Renal pelvis (tissue), 4 donors: ENCODE results near the gene NUBP2. TPM values are rescaled to one million over a fixed set of nuclear protein-coding genes. Genes with fewer than 3 reads are reported as not detected.

Experiments
- DNase-seq: peaks from one replicate; pipeline ENCODE4 v3.0.0-alpha.2; 2013
- polyA plus RNA-seq, 3 donors: library from polyadenylated mRNA; unstranded; fragments of 120-200 nt; gene quantifications; one replicate each; pipeline ENCODE4 v1.2.1, GENCODE V29; 2013; ENCODE audit not compliant: insufficient read length in 3 of 3

The NUBP2 gene
- polyA plus RNA-seq, 3 donors = 48.7 to 61.4 (median 60.8) TPM

DNA sequence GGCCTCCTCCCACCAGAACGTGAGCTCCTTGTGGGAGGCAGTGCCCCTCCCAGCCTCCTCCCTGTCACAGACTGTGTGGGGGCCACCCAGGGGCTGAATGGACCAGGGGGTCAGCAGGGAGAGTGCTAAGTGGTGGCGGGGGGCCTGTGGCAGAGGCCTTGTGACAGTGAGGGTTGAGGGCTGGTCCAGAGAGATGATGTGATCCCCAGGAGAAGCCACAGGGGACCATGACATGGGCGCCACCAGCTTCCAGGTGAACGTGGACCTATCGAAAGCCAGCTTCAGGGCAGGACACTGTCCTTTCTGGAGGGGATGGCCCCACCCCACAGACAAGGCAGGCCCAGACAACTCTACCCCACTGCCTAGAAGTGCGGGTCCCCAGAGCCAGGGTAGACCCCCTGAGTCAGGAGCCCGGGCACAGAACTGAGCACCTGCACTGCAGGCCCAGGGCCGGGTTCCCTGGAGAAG, 3.5 kb upstream of the NUBP2 start:
- DNase-seq = no peak

GRCh38 chr16:1779741-1780676, 2.8 kb upstream of the NUBP2 start:
- DNase-seq = no peak

DNA sequence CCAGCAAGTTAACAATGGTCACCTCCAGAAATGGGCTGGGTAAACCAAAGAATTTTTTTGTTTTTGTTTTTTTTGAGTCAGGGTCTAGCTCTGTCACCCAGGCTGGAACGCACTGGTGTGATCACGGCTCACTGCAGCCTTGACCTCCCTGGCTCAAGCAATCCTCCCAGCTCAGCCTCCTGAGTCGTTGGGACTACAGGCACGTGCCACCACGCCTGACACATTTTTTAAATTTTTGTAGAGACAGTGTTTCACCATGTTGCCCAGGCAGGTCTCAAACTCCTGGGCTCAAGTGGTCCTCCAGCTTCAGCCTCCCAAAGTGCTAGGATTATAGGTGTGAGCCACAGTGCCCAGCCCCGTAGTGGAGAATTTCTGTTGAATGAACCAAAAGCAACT, 2.1 kb upstream of the NUBP2 start:
- DNase-seq = no peak

- DNase-seq = no peak
Observed at GRCh38 chr16:1781254-1781653, 1.5 kb upstream of the NUBP2 start.

- no peak for DNase-seq
Observed at GRCh38 chr16:1781758-1782407, 877 bp upstream of the NUBP2 start.

GRCh38 chr16:1784977-1785845, 2.5 kb downstream of the NUBP2 start:
- no peak for DNase-seq

GRCh38 chr16:1785846-1786170, 3.0 kb downstream of the NUBP2 start:
- DNase-seq = no peak

GRCh38 chr16:1786242-1787055, 3.7 kb downstream of the NUBP2 start:
- DNase-seq = no peak

DNA sequence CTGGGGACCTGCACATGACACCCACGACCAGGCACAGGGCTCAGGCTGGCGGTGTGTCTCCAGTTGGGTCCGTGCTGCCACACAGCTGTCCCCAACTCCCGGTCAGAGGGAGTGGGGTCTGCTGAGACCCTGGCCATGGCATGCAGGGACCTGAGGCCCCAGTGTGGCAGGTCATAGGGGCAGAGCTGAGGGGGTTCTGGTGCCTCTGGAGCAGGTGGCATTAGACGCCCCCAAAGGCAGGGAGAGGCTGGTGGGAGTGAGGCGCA, 4.2 kb downstream of the NUBP2 start:
- no peak for DNase-seq

GRCh38 chr16:1787322-1788094, 4.7 kb downstream of the NUBP2 start:
- no peak for DNase-seq

DNA sequence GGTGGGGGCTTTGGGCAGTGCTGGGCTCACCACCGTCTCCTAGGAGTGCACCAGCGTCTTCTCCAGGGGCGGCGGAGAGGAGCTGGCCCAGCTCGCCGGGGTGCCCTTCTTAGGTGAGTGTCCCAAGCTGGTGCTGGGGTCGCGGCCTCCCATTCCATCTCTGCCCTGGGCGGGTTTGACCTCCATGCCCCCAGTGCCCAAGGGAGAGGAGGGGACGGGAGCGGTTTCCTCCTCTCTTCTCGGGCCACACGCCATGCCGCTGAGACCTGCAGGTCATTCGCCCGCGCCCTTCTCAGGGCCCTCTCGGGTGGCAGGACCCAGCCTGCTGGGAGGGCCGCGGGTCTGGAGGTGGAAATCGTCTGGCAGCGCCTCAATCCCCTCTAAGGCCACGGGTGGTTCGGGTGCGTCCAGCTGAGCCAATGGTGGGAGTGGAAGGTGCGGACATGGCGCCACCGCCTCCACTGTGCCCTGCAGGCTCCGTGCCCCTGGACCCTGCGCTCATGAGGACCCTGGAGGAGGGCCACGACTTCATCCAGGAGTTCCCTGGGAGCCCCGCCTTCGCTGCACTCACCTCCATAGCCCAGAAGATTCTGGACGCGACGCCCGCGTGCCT, 5.4 kb downstream of the NUBP2 start:
- no peak for DNase-seq

- no peak for DNase-seq
Observed at GRCh38 chr16:1788708-1789100, 5.9 kb downstream of the NUBP2 start.

- DNase-seq = no peak
Observed at GRCh38 chr16:1789643-1790045, 6.9 kb downstream of the NUBP2 start.

DNA sequence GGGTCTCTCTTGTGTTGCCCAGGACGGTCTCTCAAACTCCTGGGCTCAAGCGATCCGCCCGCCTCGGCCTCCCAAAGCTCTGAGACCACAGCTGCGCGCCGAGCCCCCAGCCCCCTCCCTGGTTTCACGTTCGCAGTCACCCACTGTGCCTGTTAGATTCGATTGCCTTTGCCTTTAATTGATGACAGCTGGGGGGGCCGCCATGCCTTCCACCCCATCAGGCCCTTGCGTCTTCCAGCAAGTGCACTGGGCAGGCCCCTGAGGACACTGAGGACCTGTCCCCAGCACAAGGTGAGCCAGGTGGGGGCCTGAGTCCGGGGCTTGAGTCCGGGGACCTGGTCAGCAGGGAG, 7.5 kb downstream of the NUBP2 start:
- no peak for DNase-seq

DNA sequence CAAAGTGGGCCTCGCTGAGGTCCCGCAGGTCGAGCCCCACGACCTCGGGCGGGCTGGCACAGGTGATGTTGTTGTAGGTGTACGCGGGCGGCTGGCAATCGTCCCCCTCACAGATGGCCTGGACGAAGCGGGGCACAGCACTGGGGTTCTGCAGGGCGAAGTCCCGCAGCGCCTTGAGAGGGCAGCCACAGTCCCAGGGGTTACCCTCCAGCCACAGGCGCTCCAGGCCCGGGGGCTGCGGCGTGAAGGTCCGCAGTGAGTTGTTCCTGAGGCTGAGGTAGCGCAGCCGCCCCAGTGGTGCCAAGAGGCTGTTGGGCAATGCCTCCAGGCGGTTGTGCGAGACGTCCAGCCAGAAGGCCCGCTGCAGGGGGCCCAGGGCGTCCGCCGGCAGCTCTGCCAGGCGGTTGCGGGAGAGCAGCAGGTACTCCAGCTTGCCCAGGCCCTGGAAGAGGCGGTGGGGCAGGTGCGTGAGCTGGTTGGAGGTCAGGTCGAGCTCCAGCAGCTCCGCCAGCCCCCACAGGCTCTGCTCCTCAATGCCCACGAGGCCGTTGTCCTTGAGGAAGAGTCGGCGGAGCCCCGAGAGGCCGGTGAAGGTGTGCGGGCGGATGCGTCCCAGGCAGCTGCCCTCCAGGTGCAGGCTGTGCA, 8.0 kb downstream of the NUBP2 start:
- DNase-seq = no peak

- no peak for DNase-seq
Observed at GRCh38 chr16:1791256-1791942, 8.6 kb downstream of the NUBP2 start.

GRCh38 chr16:1791943-1792812, 9.4 kb downstream of the NUBP2 start:
- no peak for DNase-seq

- DNase-seq = no peak
Observed at GRCh38 chr16:1792836-1793577, 10.2 kb downstream of the NUBP2 start.
